Stomach (tissue), 4 donors: ENCODE results near the gene FBXW8.

Experiments used
- POLR2A ChIP-seq, 4 donors: fragments of 450-650 bp; IDR thresholded peaks; one replicate each; pipeline ENCODE4 v1.6.1; 2016; ENCODE audit warnings: antibody characterized with exemption in 4 of 4, control low read depth in 2 of 4, mild to moderate bottlenecking in 1 of 4, moderate library complexity in 1 of 4
- TF ChIP-seq, protein P1 (sequence below), 7 experiments: fragments of 450-650 bp in 4 of 7; fragments of 200-600 bp in 3 of 7; sonication (generic) in 3 of 7; IDR thresholded peaks; one replicate each; pipeline ENCODE4 v1.5.1; 2016 to 2019; ENCODE audit warnings: antibody characterized with exemption in 7 of 7, control low read depth in 2 of 7, mild to moderate bottlenecking in 1 of 7

DNA sequence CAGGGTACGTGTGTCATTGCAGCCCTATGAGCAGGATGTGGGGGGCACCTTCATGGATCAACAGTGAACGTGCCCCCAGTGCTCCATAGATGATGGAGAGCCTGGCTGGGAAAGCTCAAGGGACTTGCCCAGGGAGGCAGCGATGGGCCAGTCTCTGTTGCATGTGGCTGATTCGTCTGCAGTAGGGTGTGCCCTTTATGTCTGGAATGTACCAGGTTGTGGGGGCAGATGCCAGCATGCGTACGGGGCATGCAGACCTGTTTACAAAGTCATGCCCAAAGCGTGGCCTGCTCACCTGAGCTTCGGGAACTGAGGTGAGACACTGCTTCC lies 116.1 kb downstream of the FBXW8 start:
- TF ChIP-seq, protein P1, sequence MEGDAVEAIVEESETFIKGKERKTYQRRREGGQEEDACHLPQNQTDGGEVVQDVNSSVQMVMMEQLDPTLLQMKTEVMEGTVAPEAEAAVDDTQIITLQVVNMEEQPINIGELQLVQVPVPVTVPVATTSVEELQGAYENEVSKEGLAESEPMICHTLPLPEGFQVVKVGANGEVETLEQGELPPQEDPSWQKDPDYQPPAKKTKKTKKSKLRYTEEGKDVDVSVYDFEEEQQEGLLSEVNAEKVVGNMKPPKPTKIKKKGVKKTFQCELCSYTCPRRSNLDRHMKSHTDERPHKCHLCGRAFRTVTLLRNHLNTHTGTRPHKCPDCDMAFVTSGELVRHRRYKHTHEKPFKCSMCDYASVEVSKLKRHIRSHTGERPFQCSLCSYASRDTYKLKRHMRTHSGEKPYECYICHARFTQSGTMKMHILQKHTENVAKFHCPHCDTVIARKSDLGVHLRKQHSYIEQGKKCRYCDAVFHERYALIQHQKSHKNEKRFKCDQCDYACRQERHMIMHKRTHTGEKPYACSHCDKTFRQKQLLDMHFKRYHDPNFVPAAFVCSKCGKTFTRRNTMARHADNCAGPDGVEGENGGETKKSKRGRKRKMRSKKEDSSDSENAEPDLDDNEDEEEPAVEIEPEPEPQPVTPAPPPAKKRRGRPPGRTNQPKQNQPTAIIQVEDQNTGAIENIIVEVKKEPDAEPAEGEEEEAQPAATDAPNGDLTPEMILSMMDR (IDR thresholded peaks at IDR 0.05) = no peak
- no peak for TF ChIP-seq POLR2A (IDR thresholded peaks at IDR 0.05)
